ENCODE results near the gene CHN2.

The CHN2 gene

DNA sequence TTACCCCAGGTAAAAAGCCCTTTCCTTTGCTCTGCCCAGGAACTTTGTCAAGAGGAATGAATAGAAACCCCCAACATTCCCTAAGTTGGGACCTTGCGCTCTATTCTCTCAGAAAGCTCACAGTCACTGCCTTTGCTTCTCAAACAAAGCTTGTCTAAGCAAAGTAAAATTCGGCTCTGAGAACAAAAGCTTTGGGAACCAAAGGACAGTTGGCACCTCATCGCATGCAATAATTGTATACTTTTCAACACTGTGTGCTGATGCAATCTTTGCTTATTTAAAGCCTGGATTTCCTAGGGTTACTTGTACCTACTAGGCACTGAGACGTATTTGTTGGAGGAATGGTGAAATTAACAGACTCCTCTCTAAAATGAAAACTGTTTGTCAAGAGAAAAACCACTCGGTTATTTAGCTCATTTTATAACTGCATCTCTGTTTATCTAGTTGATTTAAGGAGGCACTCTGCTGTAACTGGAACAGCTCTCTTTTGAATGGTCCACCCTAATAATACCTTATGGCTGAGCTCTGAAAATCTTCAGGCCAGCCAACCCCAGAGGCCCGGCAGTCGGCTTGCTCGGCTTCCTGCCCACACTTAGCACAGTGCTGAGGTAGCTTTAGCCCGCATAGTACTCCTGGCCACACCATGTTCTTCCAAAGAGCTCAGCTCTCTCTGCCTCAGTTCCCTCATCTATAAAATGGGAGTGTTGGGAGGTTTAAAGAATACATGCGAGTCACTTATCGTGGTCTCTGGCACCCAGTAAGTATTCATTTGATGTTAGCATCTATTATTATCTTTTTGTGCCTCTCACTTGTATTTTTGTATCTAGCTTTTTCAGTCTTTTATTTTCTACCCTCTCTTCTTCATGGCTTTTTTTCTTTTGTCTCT lies 288.9 kb downstream of the CHN2 start:
- in situ Hi-C loops (cut with MboI; ENCODE audit: low sequenced_read_pairs): no loop called here

DNA sequence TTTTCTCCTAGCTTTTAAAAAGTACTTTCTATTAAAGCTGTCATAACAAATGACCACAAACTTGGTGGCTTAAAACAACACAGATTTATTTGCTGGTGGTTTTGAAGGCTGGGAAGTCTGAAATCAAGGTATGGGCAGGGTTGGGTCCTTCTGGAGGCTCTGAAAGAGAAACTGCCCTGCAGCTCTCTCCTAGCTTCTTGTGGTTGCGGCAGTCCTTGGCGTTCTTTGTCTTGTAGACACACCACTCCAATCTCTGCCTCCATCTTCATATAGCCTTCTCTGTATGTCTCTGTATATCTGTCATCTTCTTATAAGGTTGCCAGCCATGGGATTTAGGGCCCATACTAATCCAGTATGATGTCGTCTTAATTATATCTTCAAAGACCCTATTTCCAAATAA lies 289.7 kb downstream of the CHN2 start:
- in situ Hi-C loops (cut with MboI; ENCODE audit: low sequenced_read_pairs): no loop called here

DNA sequence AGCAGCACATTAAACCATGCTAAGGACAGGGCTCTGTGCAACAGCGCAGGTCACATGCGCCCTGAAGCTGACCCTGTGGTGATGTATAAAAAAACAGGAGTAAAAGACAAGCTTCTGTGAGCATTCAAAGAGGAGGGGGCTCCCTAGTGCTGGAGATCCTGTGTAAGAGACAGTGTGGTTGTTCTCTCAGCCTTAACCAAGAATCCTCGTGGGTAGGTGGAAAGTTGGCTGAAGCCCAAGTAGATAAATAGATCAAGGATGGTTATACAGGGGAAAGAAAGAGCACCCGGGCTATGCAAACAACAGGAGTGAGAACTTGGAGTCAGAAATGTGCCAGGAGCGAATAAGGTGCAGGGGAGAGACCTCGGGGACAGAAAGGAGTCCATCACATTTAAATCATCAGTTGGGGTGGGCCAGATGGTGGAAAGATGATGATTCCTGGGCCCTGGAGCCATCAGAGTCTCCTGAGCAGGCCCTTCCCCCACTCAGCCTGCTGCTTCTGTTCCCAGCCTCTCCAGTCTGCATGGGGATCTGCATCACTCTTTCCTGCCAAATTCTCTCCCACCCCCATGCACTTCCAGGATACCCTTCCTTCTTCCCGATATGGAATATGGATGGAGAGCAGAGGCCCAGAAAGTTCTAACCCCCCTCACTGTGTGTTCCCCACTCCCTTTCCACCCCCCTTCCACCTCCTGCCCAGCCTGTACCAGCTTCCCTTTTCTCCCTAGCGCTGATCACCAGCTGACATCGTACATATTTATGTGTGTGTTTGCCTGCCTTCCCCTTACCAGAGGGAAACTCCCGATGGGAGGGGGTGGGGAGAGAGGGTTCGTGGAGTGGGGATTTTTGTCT lies 291.0 kb downstream of the CHN2 start:
- in situ Hi-C loops (cut with MboI; ENCODE audit: low sequenced_read_pairs): no loop called here

DNA sequence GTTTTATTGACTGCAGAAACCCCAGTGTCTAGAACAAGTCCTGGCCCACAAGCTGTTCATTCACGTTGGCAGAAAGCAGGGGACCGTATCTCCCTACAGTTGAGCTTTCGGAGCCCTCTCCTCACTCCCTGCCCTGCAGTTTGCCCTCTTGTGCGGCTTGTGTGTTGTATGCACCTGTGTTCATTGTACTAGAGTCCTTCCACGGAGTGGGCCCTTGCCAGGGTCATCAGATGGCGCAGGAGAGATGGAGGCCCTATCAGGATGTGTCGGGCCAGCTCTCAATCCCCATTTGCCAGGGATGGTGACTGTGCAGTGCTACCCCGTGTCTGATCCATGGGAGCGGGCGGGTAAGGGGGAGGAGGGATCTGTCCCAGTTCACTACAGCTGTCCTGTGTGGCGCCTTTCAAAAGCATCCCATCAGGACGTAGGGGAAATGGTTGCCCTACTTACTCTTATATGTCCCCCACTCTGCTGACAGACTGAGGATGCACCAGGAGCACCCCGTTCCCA lies 291.7 kb downstream of the CHN2 start:
- in situ Hi-C loops (cut with MboI; ENCODE audit: low sequenced_read_pairs): no loop called here

DNA sequence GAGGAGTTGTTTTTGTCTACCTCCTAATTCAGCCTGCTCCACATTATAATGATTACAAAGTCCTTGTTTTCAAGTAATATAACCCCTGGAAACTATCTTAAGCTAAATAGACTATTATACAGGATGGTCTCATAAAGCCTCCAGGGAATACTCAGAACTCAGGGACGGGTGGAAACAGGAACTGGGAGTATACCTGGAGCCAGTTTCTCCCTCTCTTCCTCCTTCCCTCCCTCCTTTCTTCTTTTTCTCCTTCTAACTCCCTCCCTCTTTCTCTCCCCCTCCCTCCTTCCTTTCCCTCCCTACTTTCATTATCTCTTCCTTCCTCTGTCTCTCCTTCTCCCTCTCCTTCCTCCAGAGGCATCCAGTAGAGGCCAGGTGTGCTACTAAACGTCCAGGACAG lies 292.8 kb downstream of the CHN2 start:
- in situ Hi-C loops (cut with MboI; ENCODE audit: low sequenced_read_pairs): no loop called here

DNA sequence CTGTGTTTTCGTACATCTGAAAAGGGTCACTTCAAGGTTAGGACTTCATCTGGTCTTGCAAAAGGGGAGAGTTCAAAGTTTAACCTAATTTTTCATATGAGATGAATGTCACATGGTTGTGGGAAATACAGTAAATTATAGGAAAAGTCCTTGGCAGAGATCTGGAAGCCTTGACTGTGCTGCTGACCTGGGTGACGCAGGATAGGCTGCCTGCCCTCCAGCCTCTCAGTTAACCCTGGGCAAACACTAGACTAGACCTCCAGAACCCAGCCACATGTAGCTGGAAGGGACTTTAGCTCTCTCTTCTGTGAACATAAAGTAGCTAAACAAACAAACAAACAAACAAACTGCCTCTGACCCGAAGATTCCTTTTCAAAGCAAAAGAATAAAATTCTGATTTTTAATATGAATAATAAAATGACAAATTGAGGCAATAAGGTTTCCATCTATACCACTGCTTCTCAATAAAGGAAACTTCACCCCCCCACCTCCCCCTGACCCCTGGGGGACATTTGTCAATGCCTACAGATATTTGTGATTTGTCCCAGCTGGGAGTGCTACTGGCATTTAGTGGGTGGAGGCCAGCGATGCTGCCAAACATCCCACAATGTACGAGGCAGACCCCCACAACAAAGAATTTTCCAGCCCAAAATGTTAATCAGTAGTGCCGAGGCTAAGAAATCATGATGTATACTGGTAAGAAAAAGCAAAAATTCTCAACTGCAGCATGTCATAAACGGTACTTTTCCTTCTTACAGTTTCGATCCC lies 293.8 kb downstream of the CHN2 start:
- in situ Hi-C loops (cut with MboI; ENCODE audit: low sequenced_read_pairs): no loop called here

DNA sequence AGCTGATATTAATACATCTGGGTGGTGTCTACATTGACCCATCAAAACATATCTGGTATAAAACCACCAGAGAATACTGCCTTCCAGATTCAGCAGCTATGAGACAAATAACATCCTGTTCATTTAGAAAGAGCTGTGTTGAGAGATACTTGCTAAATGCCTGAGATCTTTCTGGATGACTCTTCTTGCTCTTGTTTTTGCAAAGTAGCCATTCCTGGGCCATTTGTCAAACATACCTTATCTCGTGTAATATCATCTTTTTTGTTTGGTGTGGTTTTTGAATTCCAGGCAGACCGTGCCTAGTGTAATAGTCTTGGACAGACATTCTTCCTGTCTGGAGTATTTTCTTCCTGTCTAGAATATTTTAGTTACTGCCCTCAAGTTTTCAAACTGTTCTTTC lies 294.4 kb downstream of the CHN2 start:
- in situ Hi-C loops (cut with MboI; ENCODE audit: low sequenced_read_pairs): no loop called here

DNA sequence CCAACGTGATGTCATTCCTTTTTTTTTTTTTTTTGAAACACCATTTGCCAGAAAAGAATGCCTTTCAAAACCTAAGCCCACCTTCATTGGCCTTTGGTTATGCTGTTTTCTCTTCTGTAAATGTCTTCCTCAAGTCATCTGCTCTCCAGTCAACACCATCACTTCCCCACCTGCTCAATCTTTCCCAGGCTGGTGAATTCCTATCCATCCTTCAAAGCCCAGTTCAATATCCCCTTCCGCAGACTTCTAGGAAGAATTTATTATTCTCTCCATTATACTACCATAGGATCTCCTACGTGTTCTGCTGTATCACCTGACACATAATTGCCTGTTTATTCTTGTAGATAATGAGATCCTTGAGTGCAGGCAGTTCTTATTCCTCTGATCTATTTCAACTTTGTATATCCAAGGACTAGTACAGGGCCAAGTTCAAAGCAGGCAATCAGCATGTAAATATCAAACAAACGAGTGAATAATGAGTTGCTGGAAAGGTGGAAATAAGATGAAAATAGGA lies 295.6 kb downstream of the CHN2 start:
- in situ Hi-C loops (cut with MboI; ENCODE audit: low sequenced_read_pairs): no loop called here

DNA sequence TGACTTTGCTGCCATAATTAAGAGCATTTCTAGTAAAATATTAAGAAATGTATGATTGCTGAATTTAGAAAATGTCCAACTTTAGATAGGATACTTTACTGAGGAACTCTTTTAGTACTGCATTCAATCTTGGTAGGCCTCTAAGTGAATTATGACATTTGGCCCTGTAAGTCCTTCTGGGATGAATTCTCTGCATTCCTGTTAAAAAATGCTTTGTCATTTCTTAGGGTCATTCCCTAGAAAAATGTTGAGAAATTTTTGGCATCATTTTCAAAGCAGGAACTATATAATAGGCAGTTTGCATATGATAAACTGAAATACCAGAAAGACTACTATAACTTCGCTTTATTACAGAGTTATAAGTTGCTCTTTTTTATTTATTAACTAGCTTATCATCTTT lies 299.8 kb downstream of the CHN2 start:
- in situ Hi-C loops (cut with MboI; ENCODE audit: low sequenced_read_pairs): no loop called here

DNA sequence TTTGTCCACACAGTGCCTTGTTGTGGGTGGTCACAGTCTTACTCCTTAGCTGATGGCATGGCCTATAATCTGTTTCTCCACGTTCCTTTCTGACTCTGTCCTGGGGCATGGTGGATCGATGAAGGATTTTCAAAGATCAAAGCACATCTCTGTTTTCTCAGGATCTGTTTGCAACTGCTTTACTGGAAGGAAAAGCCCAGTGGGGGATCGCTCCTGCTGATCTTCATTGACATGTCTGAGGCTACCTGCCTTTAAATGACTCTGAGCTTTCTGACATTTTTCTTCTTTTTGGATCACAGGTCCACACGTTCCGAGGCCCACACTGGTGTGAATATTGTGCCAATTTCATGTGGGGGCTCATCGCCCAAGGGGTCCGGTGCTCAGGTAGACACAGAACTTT lies 301.1 kb downstream of the CHN2 start:
- in situ Hi-C loops (cut with MboI; ENCODE audit: low sequenced_read_pairs): no loop called here

DNA sequence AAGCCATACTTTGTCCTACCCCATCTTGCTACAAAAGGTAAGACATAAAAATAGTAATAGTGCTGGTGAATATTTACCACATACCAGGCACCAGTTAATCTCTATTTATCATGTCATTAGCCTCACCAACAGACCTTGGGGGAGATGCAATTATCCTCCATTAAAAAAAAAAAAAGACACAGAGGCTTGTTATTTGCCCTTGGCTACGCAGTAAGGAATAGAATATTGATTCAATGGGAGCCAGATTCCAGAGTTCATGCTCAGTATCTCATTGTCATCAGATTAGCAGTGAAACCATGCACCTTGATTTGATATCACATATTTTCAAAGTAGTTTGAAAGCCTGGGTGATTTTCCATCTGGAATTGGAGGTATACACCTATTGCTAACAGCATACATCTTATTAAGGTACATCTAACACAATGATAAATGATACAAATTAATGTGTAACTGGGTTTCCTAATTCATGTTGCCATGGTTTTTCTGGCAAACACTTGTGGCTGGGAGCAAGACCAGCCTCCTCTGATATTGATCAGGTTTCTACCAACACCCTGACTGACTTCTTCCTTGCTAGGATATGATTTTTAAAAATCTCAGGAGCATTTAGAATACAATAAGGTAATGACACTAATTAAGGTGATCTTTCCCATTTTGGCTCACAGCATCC lies 301.9 kb downstream of the CHN2 start:
- in situ Hi-C loops (cut with MboI; ENCODE audit: low sequenced_read_pairs): no loop called here

DNA sequence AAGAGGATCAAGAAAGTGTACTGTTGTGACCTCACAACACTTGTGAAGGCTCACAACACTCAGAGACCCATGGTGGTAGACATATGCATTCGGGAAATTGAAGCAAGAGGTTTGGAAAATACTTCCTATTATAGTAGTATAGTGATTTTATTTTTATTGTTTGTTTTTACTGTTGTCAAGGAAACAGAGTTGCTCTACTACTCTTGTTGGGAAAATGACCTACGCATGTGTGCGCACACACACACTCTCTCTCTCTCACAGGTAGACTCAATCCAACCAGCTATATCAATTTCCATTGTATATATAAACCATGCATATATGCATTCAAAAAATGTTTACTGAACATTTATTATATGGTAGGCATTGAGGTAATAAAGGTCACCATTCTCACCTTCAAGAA lies 305.4 kb downstream of the CHN2 start:
- in situ Hi-C loops (cut with MboI; ENCODE audit: low sequenced_read_pairs): no loop called here

DNA sequence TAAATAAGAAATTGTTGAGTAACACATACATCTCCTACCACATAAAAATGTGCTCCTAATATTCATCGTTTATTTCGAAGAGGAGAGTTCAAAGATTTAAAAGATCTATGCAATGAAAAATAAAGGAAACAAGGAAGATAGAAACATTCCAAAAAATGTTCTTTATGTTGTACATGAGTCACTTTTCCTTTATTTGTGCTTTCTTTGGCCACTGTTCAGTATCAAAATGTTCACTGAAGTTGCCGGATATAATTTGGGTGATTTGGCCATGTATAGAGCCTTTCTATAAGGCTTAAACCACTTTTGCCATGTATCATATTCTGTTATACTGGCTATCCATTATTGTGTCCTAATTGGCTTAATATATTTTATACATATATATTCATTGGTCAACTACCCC lies 306.1 kb downstream of the CHN2 start:
- in situ Hi-C loops (cut with MboI; ENCODE audit: low sequenced_read_pairs): no loop called here

DNA sequence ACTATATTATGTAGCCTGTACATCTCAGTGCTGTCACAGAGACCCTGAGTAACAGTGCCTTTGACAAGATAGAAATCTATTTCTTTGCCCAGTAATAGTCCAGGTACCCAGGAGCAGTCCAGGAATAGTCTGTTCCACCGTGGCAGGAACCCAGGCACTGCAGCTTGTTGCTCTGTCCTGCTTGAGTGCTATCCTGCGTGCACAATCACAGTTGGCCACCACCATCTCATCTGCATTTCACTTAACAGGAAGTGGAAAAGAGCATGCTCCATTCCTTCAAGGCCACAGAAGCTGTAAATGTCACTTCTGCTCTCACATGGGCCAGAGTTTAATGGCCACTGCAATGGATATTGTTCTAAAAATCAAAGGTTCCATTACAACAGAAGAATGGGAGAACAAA lies 307.6 kb downstream of the CHN2 start:
- in situ Hi-C loops (cut with MboI; ENCODE audit: low sequenced_read_pairs): no loop called here

DNA sequence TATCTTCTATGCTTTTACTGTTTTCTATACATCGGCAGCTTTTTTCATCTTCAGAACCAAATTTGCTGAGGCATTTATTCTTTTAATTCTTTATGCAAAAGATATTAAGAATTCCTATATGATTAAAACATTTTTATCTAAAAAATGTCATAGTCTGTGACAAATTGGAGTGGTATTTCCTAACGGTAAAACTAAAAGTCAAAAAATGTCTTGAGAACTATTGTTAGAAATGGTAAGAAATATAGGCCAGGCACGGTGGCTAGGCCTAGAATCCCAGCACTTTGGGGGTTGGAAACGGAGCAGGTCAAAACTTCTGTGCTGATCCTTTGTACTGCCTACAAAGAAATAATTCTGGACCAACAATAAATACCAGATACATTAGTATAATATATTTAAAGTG lies 311.4 kb downstream of the CHN2 start:
- in situ Hi-C loops (cut with MboI; ENCODE audit: low sequenced_read_pairs): no loop called here

DNA sequence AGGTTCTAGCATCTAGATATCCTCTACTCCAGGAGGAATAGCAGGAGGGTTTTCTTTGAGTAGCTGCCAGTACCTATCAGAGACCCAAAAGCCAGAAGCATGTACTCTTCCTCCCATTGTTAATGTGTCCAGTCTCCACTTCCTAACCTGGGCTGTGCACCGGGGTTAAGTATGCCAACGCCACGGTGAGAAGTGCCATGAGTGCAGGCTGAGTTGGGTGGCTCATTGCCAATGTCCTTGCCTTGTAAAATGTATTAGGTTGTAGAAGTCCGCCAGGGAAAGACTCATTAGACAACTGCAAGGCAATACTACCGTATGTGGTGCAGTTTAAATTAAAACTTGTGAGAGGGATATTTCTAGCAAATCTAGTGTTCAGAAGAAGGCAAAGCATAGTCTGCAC lies 314.0 kb downstream of the CHN2 start:
- in situ Hi-C loops (cut with MboI; ENCODE audit: low sequenced_read_pairs): no loop called here

DNA sequence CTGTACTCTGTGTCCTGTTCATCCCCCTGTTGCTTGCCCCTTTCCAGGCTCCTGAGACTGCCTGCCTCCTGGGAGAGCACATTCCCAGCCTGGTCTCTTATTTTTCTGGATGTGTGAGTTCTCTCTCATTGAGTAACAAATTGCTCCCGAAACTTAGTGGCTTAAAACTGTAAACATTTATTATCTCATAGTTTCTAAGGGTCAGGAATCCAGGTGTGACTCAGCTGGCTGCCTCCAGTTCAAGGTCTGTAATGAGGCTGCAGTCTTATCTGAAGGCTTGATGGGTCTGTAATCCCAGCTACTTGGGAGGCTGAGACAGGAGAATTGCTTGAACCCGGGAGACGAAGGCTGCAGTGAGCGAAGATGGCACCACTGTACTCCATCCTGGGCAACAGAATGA lies 315.5 kb downstream of the CHN2 start:
- in situ Hi-C loops (cut with MboI; ENCODE audit: low sequenced_read_pairs): no loop called here

DNA sequence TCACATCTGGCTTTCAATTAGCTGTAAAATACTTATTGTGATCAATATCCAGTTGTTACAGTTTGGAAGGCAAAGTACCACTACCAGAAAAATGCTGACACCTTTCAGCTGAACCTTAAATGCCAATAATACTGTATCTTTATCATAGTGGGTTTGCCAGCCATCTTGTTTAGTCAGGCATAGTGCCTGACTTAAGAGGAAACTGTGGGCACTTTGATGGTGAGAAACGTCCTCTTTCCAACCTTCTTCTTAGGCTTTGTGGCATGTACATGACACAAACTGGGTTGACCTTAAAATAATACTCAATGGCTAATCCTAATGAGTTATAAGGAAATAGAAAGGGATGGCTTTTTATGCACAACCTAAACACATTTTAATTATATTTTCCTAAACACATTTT lies 316.8 kb downstream of the CHN2 start:
- in situ Hi-C loops (cut with MboI; ENCODE audit: low sequenced_read_pairs): no loop called here

DNA sequence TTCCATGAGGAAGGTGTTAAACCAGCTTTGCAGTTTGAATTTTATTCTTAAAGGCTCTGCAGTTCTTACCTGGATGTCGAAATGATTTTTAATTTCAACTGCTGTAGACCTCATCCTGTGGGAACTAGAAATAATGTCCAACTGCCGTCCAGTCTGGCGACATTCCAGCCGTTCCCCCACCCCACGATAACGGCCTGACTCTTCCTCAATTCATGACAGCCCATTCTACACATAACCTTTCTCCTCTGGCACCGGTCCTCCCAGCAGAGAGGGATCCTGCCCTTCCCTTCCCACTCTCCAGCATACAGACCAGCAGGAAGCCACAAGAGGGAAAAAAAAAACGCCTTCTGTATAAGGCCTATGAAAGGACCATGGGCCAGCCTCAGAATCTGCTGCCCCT lies 317.3 kb downstream of the CHN2 start:
- in situ Hi-C loops (cut with MboI; ENCODE audit: low sequenced_read_pairs): no loop called here

DNA sequence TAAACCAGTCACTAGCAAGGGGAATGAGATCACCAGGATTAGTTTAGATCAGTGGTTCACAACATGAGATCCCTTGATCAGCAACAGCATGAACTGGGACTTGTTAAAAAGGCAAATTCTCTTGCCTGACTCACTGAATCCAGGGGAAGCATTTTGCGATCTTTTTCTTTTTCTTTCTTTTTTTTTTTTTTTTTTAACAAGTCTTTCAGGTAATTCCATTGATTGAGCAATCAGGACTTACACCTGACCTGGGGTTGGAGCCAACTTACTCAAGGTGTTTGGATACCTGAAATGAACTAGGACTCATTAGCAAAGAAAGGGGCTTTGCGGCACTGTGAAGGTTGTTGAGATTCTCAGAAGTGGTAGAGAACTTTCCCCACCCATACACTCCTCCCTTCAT lies 321.9 kb downstream of the CHN2 start:
- in situ Hi-C loops (cut with MboI; ENCODE audit: low sequenced_read_pairs): no loop called here
